Measurements from ENCODE around the gene FOLR2. TPM values are rescaled to one million over a fixed set of nuclear protein-coding genes. Genes with fewer than 3 reads are reported as not detected.
A peak's percentile ranks its signal among the peaks of the same experiment; 100 is the strongest.

FOLR2 gene
- total RNA-seq, 2 donors from 2014 or later = not detected

DNA sequence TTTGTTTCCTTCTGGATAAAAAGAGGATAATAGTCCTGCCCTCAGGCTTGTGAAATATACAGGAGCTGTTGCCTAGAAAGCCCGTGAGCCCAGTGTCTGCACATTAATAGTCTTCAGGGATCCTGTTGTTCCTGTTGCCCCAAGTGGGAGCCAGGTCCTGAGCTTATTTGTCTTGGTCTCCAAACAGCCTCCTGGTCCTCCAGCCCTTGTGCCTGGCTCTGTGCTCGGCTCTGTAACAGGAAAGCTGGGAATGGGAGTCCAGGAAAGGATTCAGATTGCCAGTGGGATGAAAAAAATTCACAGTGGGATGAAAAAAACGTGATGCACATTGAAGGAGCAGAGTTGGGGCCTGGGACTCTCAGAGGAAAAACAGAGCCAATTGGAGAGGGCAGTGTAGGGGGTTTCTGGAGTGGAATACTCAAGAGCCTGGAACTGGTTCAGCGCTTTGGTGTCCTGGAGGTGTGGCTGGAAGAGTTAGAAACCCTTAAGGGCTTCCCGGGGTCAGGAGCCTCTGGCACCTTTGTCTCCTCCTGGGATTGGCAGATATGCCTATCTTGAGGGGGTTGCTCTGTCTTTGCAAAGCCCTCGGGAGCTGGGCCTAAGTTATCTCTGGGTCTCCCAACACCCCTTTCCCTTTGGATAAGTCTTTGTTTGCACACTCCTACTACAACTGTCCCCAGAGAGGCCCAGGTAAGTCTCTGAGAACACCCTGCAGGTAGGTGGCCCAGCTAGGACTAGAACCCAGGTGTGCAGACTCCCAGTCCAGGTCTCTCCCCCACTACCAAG is 5.7 kb downstream of the FOLR2 start:
- H3K27me3 ChIP-seq (ENCODE audit: control insufficient read depth, insufficient read depth, low read length, poor library complexity, severe bottlenecking) = no peaks in the 10 kb centered on the region
- H3K4me1 ChIP-seq (ENCODE audit: control insufficient read depth, insufficient read depth, low read length) = peaks cover 16% of the 10 kb centered on the region
- Mint-ChIP-seq H3K4me3 (peak overlapping the region; percentile 98), H3K27me3 (ENCODE audit: insufficient read depth) (peaks cover 9% of the 10 kb centered on the region), H3K4me1 (peaks cover 36% of the 10 kb centered on the region), H3K27ac (peak overlapping the region; percentile 83), H3K9me3 (no peaks in the 10 kb centered on the region), H3K36me3 (ENCODE audit: low read depth) (peaks cover 11% of the 10 kb centered on the region)
- H3K9me3 ChIP-seq (ENCODE audit: control insufficient read depth, low read length) = no peaks in the 10 kb centered on the region
- H3K36me3 ChIP-seq (ENCODE audit: control insufficient read depth, insufficient read depth, low read length) = peaks cover 12% of the 10 kb centered on the region
- no peak for TF ChIP-seq CTCF (conservative IDR thresholded peaks at IDR 0.05)
- WGBS, 2 experiments (ENCODE audit: insufficient coverage in 1 of 2, insufficient read length in 1 of 2) = 60 to 67% methylated on average over 2 to 6 of the region's 6 CpGs
- H3K9ac ChIP-seq (ENCODE audit: extremely low read depth, low read length, poor library complexity, severe bottlenecking) = peak overlapping the region; percentile 0
- peak overlapping the region; percentile 74 for H3K4me3 ChIP-seq (ENCODE audit: low read length)
- no peak overlapping the region for H3K27ac ChIP-seq (ENCODE audit: low read depth, low read length)
- peak; percentile 71 for DNase-seq

DNA sequence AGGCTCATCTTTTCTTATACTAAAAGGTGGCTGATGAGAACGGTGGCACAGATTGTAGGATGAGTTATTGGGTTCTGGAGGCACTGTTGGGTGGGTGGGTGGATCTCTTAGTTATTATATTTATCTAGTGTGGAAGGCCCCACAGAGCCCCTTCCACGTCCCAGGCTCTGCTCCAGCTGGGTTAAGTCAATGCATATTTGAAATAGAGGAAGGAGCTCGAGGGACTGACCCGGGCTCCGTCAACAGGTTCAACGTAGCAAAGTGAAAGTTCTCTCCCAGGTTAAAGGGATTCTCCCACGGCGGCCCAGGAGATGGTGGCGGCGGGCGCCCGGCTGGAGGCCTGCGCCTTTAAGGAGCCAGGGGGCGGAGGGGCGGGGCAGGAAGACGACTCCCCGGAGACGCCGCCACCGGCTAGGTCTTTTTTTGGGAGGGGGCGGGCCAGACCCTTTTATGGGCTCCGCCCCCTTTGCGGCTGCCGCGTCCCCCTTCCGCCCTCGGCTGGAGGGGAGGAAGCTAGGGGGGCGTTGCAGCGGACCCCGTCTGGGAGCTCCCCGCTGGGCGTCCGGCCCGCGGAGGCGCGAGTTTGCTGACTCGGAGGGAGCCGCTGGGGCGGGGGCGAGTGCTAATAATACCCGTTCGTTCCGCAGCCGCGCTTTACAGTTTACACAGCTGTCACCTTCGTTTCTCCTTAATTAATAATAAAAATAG is 6.5 kb downstream of the FOLR2 start:
- Histone ChIP-seq H3K36me3 (ENCODE audit: control insufficient read depth, insufficient read depth, low read length) (peaks cover 20% of the 10 kb centered on the region), H3K9me3 (ENCODE audit: control insufficient read depth, low read length) (no peaks in the 10 kb centered on the region), H3K9ac (ENCODE audit: extremely low read depth, low read length, poor library complexity, severe bottlenecking) (peak overlapping the region; percentile 49), H3K4me1 (ENCODE audit: control insufficient read depth, insufficient read depth, low read length) (peaks cover 16% of the 10 kb centered on the region), H3K4me3 (ENCODE audit: low read length) (peak overlapping the region; percentile 74), H3K27me3 (ENCODE audit: control insufficient read depth, insufficient read depth, low read length, poor library complexity, severe bottlenecking) (no peaks in the 10 kb centered on the region), H3K27ac (ENCODE audit: low read depth, low read length) (peak overlapping the region; percentile 38)
- Mint-ChIP-seq H3K36me3 (ENCODE audit: low read depth) (peaks cover 11% of the 10 kb centered on the region), H3K27ac (peak overlapping the region; percentile 83), H3K4me1 (peaks cover 32% of the 10 kb centered on the region), H3K9me3 (no peaks in the 10 kb centered on the region), H3K27me3 (ENCODE audit: insufficient read depth) (peaks cover 7% of the 10 kb centered on the region), H3K4me3 (peak overlapping the region; percentile 98)
- DNase-seq = peak; percentile 98
- TF ChIP-seq CTCF (conservative IDR thresholded peaks at IDR 0.05) = peak; percentile 36
- 0 to 1% methylated on average over 14 to 47 of the region's 47 CpGs for WGBS, 2 experiments (ENCODE audit: insufficient coverage in 1 of 2, insufficient read length in 1 of 2)

DNA sequence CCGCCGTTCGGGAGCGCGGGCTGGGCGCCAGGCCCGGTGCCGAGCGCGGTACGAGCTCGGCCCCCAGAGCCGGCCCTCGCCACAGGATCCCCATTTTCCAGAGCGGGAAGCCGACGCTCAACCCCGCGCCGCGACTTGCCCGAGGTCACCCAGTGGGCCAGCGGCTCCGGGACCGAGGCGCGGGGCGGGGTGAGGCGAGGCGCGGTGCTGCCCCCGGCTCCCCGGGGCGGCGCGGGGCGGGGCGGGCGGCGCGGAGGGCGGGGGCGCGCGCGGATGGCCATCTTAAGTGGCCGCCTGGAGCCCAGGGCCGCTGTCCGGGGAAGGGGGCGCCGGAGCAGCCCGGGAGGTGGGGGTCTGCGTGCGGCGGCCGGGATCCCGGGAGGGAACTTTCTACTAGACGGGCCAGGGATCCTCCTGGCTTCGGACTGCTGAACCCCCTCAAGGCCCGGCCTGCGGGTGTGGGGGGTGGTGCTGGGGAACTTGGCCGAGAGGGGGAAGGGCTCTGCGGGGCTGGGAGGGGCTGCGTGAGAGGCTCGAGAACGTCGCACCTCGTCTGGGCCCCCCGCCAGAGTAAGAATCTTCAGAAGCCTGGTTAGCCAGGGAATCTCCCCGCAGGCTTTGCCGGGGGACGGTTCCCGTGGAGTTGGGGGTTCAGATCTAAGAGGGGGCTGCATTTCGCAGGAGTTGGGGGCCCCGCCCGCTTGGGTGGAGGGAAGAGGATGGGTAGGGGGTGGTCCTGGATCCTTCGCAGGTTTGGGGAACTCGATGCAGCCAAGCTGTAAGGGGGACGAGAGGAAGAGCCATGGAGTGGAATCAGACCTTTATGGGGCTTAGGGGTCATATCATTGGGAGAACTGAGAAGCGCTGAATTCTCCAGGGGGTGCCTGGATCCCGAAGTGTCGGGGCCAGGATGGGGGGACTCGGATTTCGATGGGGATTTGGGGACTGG is 7.3 kb downstream of the FOLR2 start:
- peak overlapping the region; percentile 86 for H3K9ac ChIP-seq (ENCODE audit: extremely low read depth, low read length, poor library complexity, severe bottlenecking)
- Mint-ChIP-seq H3K4me3 (peak overlapping the region; percentile 98), H3K4me1 (peaks cover 32% of the 10 kb centered on the region), H3K36me3 (ENCODE audit: low read depth) (peaks cover 17% of the 10 kb centered on the region), H3K9me3 (no peaks in the 10 kb centered on the region), H3K27me3 (ENCODE audit: insufficient read depth) (peaks cover under 1% of the 10 kb centered on the region), H3K27ac (peak overlapping the region; percentile 97)
- H3K27ac ChIP-seq (ENCODE audit: low read depth, low read length) = peak overlapping the region; percentile 83
- H3K9me3 ChIP-seq (ENCODE audit: control insufficient read depth, low read length) = no peaks in the 10 kb centered on the region
- H3K27me3 ChIP-seq (ENCODE audit: control insufficient read depth, insufficient read depth, low read length, poor library complexity, severe bottlenecking) = no peaks in the 10 kb centered on the region
- H3K4me3 ChIP-seq (ENCODE audit: low read length) = peak overlapping the region; percentile 97
- peaks cover 28% of the 10 kb centered on the region for H3K36me3 ChIP-seq (ENCODE audit: control insufficient read depth, insufficient read depth, low read length)
- TF ChIP-seq CTCF (conservative IDR thresholded peaks at IDR 0.05) = no peak
- peaks cover 16% of the 10 kb centered on the region for H3K4me1 ChIP-seq (ENCODE audit: control insufficient read depth, insufficient read depth, low read length)
- 0% methylated on average over 5 to 84 of the region's 84 CpGs for WGBS, 2 experiments (ENCODE audit: insufficient coverage in 1 of 2, insufficient read length in 1 of 2)
- DNase-seq = peak; percentile 88
